Measurements from ENCODE around the gene EPHA4. TPM values are rescaled to one million over a fixed set of nuclear protein-coding genes. Genes with fewer than 3 reads are reported as not detected.
"Not testable (repeated sequence)": the region's sequence is repeated elsewhere in the genome, so short reads cannot be mapped to it uniquely, and the experiment has no call there.

The EPHA4 gene
- total and polyA plus RNA-seq, 2 donors (not counting 1 experiment from before 2014, with no cell fraction given), result 10.7 to 54.9 TPM

GRCh38 chr2:221513232-221513631 is 58.9 kb downstream of the EPHA4 start:
- Histone ChIP-seq H3K27ac (ENCODE audit: low read length in 2 of 2) (peak overlapping the region in 1 of 2 donors; percentile 15), H3K9me3 (ENCODE audit: control extremely low read depth in 1 of 3, control insufficient read depth in 2 of 3, insufficient read depth in 1 of 3, low read length in 2 of 3) (peaks cover 2 to 12% (median 11%) of the 10 kb centered on the region in 3 donors), H3K9ac (ENCODE audit: low read length) (no peak overlapping the region), H3K4me2 (replicated peaks; ENCODE audit: low read depth, low read length, poor library complexity, severe bottlenecking) (no peak overlapping the region), H3K4me1 (ENCODE audit: control insufficient read depth in 2 of 2, insufficient read depth in 2 of 2, low read length in 2 of 2) (peaks cover 33 to 36% of the 10 kb centered on the region in 2 donors), H3K27me3 (replicated peaks in 1 of 4; ENCODE audit: control extremely low read depth in 1 of 4, control insufficient read depth in 3 of 4, insufficient read depth in 4 of 4, low read length in 3 of 4) (no peaks in the 10 kb centered on the region), H3K36me3 (replicated peaks in 1 of 2; ENCODE audit: control extremely low read depth in 1 of 2, control insufficient read depth in 1 of 2, extremely low read depth in 1 of 2, insufficient read depth in 2 of 2, low read length in 1 of 2) (no peaks in the 10 kb centered on the region), H3K79me2 (ENCODE audit: control insufficient read depth, insufficient read depth, low read length) (no peaks in the 10 kb centered on the region), H3K4me3 (ENCODE audit: control extremely low read depth in 1 of 5, extremely low read depth in 1 of 5, insufficient read depth in 1 of 5, low read depth in 2 of 5, low read length in 4 of 5) (no peak overlapping the region), H2AFZ (ENCODE audit: insufficient read depth, low read depth, low read length, poor library complexity, severe bottlenecking) (no peak overlapping the region), H4K20me1 (ENCODE audit: control insufficient read depth, insufficient read depth, low read length, poor library complexity, severe bottlenecking) (no peaks in the 10 kb centered on the region)
- TF ChIP-seq CTCF (IDR thresholded peaks at IDR 0.05) (no peak), EZH2 (IDR thresholded peaks at IDR 0.05; ENCODE audit: borderline replicate concordance, insufficient read depth, low read depth, low read length, poor library complexity, severe bottlenecking) (no peak)
- H3K9me3 Mint-ChIP-seq (ENCODE audit: insufficient read depth), result peaks cover 3% of the 10 kb centered on the region
- intact Hi-C loops (cut with micrococcal nuclease), result no loop called here
- H3K4me1 Mint-ChIP-seq, result peaks cover 27% of the 10 kb centered on the region
- WGBS (ENCODE audit: insufficient coverage), result 70% methylated on average over 2 of the region's 5 CpGs
- peak overlapping the region; percentile 51 for H3K27ac Mint-ChIP-seq
- ChIA-PET POLR2A (no interaction called here), CTCF (no interaction called here)
- H3K4me3 Mint-ChIP-seq, result peak overlapping the region; percentile 5
- H3K27me3 Mint-ChIP-seq, result no peaks in the 10 kb centered on the region
- ATAC-seq (ENCODE audit: low read depth), result no peak
- no peak for DNase-seq

GRCh38 chr2:221511325-221511724 is 60.8 kb downstream of the EPHA4 start:
- H4K20me1 ChIP-seq (ENCODE audit: control insufficient read depth, insufficient read depth, low read length, poor library complexity, severe bottlenecking); H3K27me3 Mint-ChIP-seq; H3K27me3 ChIP-seq (replicated peaks in 1 of 4; ENCODE audit: control extremely low read depth in 1 of 4, control insufficient read depth in 3 of 4, insufficient read depth in 4 of 4, low read length in 3 of 4); H3K36me3 ChIP-seq (replicated peaks in 1 of 2; ENCODE audit: control extremely low read depth in 1 of 2, control insufficient read depth in 1 of 2, extremely low read depth in 1 of 2, insufficient read depth in 2 of 2, low read length in 1 of 2); H3K9ac ChIP-seq (ENCODE audit: low read length); intact Hi-C loops (cut with micrococcal nuclease); H2AFZ ChIP-seq (ENCODE audit: insufficient read depth, low read depth, low read length, poor library complexity, severe bottlenecking); H3K79me2 ChIP-seq (ENCODE audit: control insufficient read depth, insufficient read depth, low read length); H3K4me3 ChIP-seq (ENCODE audit: control extremely low read depth in 1 of 5, extremely low read depth in 1 of 5, insufficient read depth in 1 of 5, low read depth in 2 of 5, low read length in 4 of 5); H3K9me3 Mint-ChIP-seq (ENCODE audit: insufficient read depth): not testable (repeated sequence)
- Mint-ChIP-seq H3K4me3 (peak overlapping the region; percentile 4), H3K27ac (peak overlapping the region; percentile 23), H3K4me1 (peaks cover 29% of the 10 kb centered on the region)
- Histone ChIP-seq H3K27ac (ENCODE audit: low read length in 2 of 2) (peak overlapping the region in 1 of 2 donors; percentile 57), H3K9me3 (ENCODE audit: control extremely low read depth in 1 of 3, control insufficient read depth in 2 of 3, insufficient read depth in 1 of 3, low read length in 2 of 3) (peaks cover 2 to 12% (median 5%) of the 10 kb centered on the region in 3 donors), H3K4me1 (ENCODE audit: control insufficient read depth in 2 of 2, insufficient read depth in 2 of 2, low read length in 2 of 2) (peaks cover 14 to 18% of the 10 kb centered on the region in 2 donors), H3K4me2 (replicated peaks; ENCODE audit: low read depth, low read length, poor library complexity, severe bottlenecking) (peak overlapping the region; percentile 5)
- ChIA-PET CTCF (interaction anchor here (1.5 kb wide), 1 partner anchor 62 kb away, joined by 3 read pairs; no protein-coding TSS in a partner anchor), POLR2A (interaction anchor here (0.5 kb wide), 1 partner anchor 207 kb away, joined by 3 read pairs; no protein-coding TSS in a partner anchor)
- WGBS (ENCODE audit: insufficient coverage), result 74% methylated on average over 2 of the region's 5 CpGs
- DNase-seq (peak; percentile 38), ATAC-seq (ENCODE audit: low read depth) (peak; percentile 10)
